Measurements from ENCODE around the gene KRTAP3-3.

GRCh38 chr17:41020336-41020735 lies 26.4 kb upstream of the KRTAP3-3 start:
- TF ChIP-seq CTCF (conservative IDR thresholded peaks at IDR 0.05; ENCODE audit: low read length) (no peak), EZH2phosphoT487 (IDR thresholded peaks at IDR 0.05; ENCODE audit: borderline replicate concordance) (no peak)

All from Loucy (cell line).